Measurements from ENCODE around the gene DGAT2.

The DGAT2 gene

DNA sequence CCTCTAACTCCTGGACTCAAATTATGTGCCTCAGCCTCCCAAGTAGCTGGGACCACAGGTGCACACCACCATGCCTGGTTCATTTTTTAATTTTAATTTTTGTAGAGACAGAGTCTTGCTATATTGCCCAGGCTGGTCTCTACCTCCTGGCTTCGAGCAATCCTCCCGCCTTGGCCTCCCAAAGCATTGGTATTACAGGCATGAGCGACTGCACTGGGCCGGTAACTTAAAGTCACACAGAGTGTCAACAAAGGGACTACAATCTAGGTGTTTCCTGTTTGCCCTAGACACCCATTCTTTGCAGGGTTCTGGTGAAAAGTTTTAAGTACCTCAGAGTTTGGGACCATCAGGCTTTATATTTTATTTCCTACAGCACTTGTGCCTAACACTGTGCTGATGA lies 54.8 kb downstream of the DGAT2 start:
- H3K4me2 ChIP-seq (ENCODE audit: low read length), result no peak overlapping the region
- H4K8ac ChIP-seq (ENCODE audit: low read depth, low read length), result no peak overlapping the region
- no peak overlapping the region for H2AK5ac ChIP-seq (ENCODE audit: low read length)
- H3K27ac ChIP-seq (ENCODE audit: low read depth, low read length), result no peak overlapping the region
- H3K79me2 ChIP-seq (ENCODE audit: control insufficient read depth, insufficient read depth, low read length, poor library complexity), result no peaks in the 10 kb centered on the region
- no peak overlapping the region for H4K12ac ChIP-seq (ENCODE audit: low read depth, low read length)
- no peak overlapping the region for H2AFZ ChIP-seq (ENCODE audit: insufficient read depth, low read length, poor library complexity)
- no peaks in the 10 kb centered on the region for H3K9me3 ChIP-seq (ENCODE audit: insufficient read depth, low read depth, low read length)
- no peak overlapping the region for H3K18ac ChIP-seq (ENCODE audit: low read length)
- no peak overlapping the region for H3K4me3 ChIP-seq (ENCODE audit: low read depth, low read length)
- H3K14ac ChIP-seq (ENCODE audit: low read length), result no peak overlapping the region
- H4K91ac ChIP-seq (ENCODE audit: low read depth, low read length), result no peak overlapping the region
- H3K9ac ChIP-seq (ENCODE audit: low read length), result no peak overlapping the region
- H2BK12ac ChIP-seq (ENCODE audit: low read length), result no peak overlapping the region
- H2BK120ac ChIP-seq (ENCODE audit: insufficient read depth, low read length, poor library complexity), result no peak overlapping the region
- no peak overlapping the region for H2BK5ac ChIP-seq (ENCODE audit: low read depth, low read length, poor library complexity)
- no peak for DNase-seq
- peaks cover 0 to 1% of the 10 kb centered on the region in 2 experiments for H3K36me3 ChIP-seq (ENCODE audit: control insufficient read depth in 1 of 2, insufficient read depth in 2 of 2, low read length in 2 of 2)
- WGBS (ENCODE audit: extremely low coverage, insufficient coverage, insufficient read length), result no CpG with 5 or more reads among the region's 4 CpGs
- H3K79me1 ChIP-seq (ENCODE audit: low read length), result no peaks in the 10 kb centered on the region
- H3K27me3 ChIP-seq (ENCODE audit: insufficient read depth, low read length), result no peaks in the 10 kb centered on the region
- peaks cover 0 to 2% of the 10 kb centered on the region in 2 experiments for H3K4me1 ChIP-seq (ENCODE audit: control insufficient read depth in 1 of 2, insufficient read depth in 2 of 2, low read length in 2 of 2)
- no peak overlapping the region for H3K23ac ChIP-seq (ENCODE audit: low read length)
- no peak overlapping the region for H3K4ac ChIP-seq (ENCODE audit: low read depth, low read length)

DNA sequence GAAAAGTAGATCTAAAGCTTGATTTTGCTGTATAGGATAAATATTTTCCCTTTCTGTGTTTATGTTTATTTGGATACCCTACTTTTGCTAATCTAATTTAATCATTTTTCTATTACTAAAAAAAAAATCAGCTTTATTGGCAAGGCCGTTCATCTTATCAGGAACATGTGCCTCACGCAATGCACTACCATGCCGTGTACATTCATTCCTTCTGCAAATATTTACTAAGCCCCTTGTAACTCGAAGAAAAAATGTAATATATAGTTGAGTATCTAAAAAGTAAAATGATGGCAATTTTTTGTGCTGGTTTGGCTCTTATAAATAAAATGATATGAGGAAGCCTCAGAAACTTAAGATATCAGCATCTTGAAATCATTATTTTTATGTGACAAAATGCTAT lies 55.4 kb downstream of the DGAT2 start:
- no peak overlapping the region for H2BK120ac ChIP-seq (ENCODE audit: insufficient read depth, low read length, poor library complexity)
- no CpG with 5 or more reads among the region's 4 CpGs for WGBS (ENCODE audit: extremely low coverage, insufficient coverage, insufficient read length)
- no peak overlapping the region for H4K91ac ChIP-seq (ENCODE audit: low read depth, low read length)

DNA sequence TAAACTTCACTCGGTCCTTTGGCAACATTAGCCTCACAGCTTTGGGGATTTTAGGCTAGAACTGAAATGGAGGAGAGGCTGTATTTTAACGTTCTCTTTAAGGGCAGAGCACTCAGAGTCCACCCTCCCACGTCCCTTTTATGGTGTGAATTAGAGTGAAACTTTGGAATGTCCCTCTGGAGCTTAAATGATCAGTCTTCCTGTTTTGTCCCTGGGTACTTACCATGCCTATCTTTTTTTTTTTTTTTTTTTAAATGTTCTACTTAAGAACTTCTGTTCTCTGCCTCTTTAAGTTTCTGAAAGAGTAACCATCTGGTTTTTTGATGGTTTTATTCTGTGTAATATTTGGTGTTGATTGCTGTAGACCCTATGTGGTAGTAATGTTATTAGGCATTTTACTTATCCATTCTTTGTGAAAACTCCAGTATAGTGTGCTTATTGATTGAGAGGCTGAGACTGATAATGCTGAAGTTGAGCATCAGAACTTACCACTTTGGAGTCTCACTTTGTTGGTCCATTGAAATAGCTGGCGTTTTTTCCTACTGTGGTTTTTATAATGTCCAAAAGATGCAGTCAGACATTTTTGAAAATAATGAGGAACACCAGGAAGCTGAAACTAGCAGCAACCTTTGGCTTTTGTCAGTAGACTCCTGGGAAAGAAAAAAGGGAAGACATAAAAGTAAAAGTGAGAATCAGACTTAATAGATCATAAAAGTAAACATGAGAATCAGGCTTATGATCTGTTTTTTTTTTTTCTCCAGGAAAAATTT lies 58.1 kb downstream of the DGAT2 start:
- no peak overlapping the region for H3K9ac ChIP-seq (ENCODE audit: low read length)
- peak in 1 of 2 donors; percentile 28 for DNase-seq
- H3K27me3 ChIP-seq (ENCODE audit: insufficient read depth, low read length), result no peaks in the 10 kb centered on the region
- no peaks in the 10 kb centered on the region for H3K79me1 ChIP-seq (ENCODE audit: low read length)
- H3K36me3 ChIP-seq (ENCODE audit: control insufficient read depth in 1 of 2, insufficient read depth in 2 of 2, low read length in 2 of 2), result peaks cover 0 to 1% of the 10 kb centered on the region in 2 experiments
- H3K4me3 ChIP-seq (ENCODE audit: low read depth, low read length), result no peak overlapping the region
- H3K4me1 ChIP-seq (ENCODE audit: control insufficient read depth in 1 of 2, insufficient read depth in 2 of 2, low read length in 2 of 2), result peaks cover 0 to 2% of the 10 kb centered on the region in 2 experiments
- no CpG with 5 or more reads among the region's 4 CpGs for WGBS (ENCODE audit: extremely low coverage, insufficient coverage, insufficient read length)
- no peak overlapping the region for H2AK5ac ChIP-seq (ENCODE audit: low read length)
- H3K4ac ChIP-seq (ENCODE audit: low read depth, low read length), result no peak overlapping the region
- H3K79me2 ChIP-seq (ENCODE audit: control insufficient read depth, insufficient read depth, low read length, poor library complexity), result no peaks in the 10 kb centered on the region
- H2BK5ac ChIP-seq (ENCODE audit: low read depth, low read length, poor library complexity), result no peak overlapping the region
- H3K9me3 ChIP-seq (ENCODE audit: insufficient read depth, low read depth, low read length), result no peaks in the 10 kb centered on the region
- H3K23ac ChIP-seq (ENCODE audit: low read length), result no peak overlapping the region
- no peak overlapping the region for H4K12ac ChIP-seq (ENCODE audit: low read depth, low read length)
- H3K14ac ChIP-seq (ENCODE audit: low read length), result no peak overlapping the region
- no peak overlapping the region for H2BK12ac ChIP-seq (ENCODE audit: low read length)
- H2BK120ac ChIP-seq (ENCODE audit: insufficient read depth, low read length, poor library complexity), result no peak overlapping the region
- H3K18ac ChIP-seq (ENCODE audit: low read length), result no peak overlapping the region
- H3K4me2 ChIP-seq (ENCODE audit: low read length), result no peak overlapping the region
- H4K91ac ChIP-seq (ENCODE audit: low read depth, low read length), result no peak overlapping the region
- H3K27ac ChIP-seq (ENCODE audit: low read depth, low read length), result no peak overlapping the region
- H2AFZ ChIP-seq (ENCODE audit: insufficient read depth, low read length, poor library complexity), result no peak overlapping the region
- no peak overlapping the region for H4K8ac ChIP-seq (ENCODE audit: low read depth, low read length)

More for the DNA sequence above, 55.4 kb downstream of the DGAT2 start:
- H4K12ac ChIP-seq (ENCODE audit: low read depth, low read length), result no peak overlapping the region
- H3K14ac ChIP-seq (ENCODE audit: low read length), result no peak overlapping the region
- no peaks in the 10 kb centered on the region for H3K27me3 ChIP-seq (ENCODE audit: insufficient read depth, low read length)
- H3K23ac ChIP-seq (ENCODE audit: low read length), result no peak overlapping the region
- H3K4me3 ChIP-seq (ENCODE audit: low read depth, low read length), result no peak overlapping the region
- H3K4ac ChIP-seq (ENCODE audit: low read depth, low read length), result no peak overlapping the region
- no peaks in the 10 kb centered on the region for H3K9me3 ChIP-seq (ENCODE audit: insufficient read depth, low read depth, low read length)
- no peak overlapping the region for H2BK12ac ChIP-seq (ENCODE audit: low read length)
- no peak overlapping the region for H3K9ac ChIP-seq (ENCODE audit: low read length)
- H4K8ac ChIP-seq (ENCODE audit: low read depth, low read length), result no peak overlapping the region
- H3K79me1 ChIP-seq (ENCODE audit: low read length), result no peaks in the 10 kb centered on the region
- peaks cover 0 to 1% of the 10 kb centered on the region in 2 experiments for H3K36me3 ChIP-seq (ENCODE audit: control insufficient read depth in 1 of 2, insufficient read depth in 2 of 2, low read length in 2 of 2)
- H2BK5ac ChIP-seq (ENCODE audit: low read depth, low read length, poor library complexity), result no peak overlapping the region
- no peak overlapping the region for H3K4me2 ChIP-seq (ENCODE audit: low read length)
- H3K27ac ChIP-seq (ENCODE audit: low read depth, low read length), result no peak overlapping the region
- H3K18ac ChIP-seq (ENCODE audit: low read length), result no peak overlapping the region
- peaks cover 0 to 2% of the 10 kb centered on the region in 2 experiments for H3K4me1 ChIP-seq (ENCODE audit: control insufficient read depth in 1 of 2, insufficient read depth in 2 of 2, low read length in 2 of 2)
- DNase-seq, result no peak
- H2AFZ ChIP-seq (ENCODE audit: insufficient read depth, low read length, poor library complexity), result no peak overlapping the region
- H2AK5ac ChIP-seq (ENCODE audit: low read length), result no peak overlapping the region
- no peaks in the 10 kb centered on the region for H3K79me2 ChIP-seq (ENCODE audit: control insufficient read depth, insufficient read depth, low read length, poor library complexity)

DNA sequence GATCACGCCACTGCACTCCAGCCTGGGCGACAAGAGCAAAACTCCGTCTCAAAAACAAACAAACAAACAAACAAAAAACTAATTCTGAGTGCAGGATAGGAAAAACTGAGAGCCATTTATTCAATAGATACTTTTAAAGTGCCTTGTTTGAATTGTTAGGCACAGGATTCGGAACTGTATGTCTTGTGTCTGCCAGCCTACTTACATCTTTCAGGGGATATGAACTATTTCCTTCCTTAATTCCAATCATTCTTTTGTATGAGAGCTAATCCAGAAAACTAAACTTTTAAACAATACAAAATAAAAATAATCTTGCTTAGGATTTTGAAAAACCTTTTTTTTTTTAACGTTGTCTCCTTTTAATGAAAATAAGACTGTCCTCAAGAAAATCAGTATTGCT lies 59.0 kb downstream of the DGAT2 start:
- Histone ChIP-seq H3K23ac (ENCODE audit: low read length) (no peak overlapping the region), H4K91ac (ENCODE audit: low read depth, low read length) (no peak overlapping the region), H2BK120ac (ENCODE audit: insufficient read depth, low read length, poor library complexity) (no peak overlapping the region), H3K4me3 (ENCODE audit: low read depth, low read length) (no peak overlapping the region), H2AK5ac (ENCODE audit: low read length) (no peak overlapping the region), H2AFZ (ENCODE audit: insufficient read depth, low read length, poor library complexity) (no peak overlapping the region), H2BK12ac (ENCODE audit: low read length) (no peak overlapping the region), H3K79me1 (ENCODE audit: low read length) (no peaks in the 10 kb centered on the region), H4K12ac (ENCODE audit: low read depth, low read length) (no peak overlapping the region), H3K18ac (ENCODE audit: low read length) (no peak overlapping the region), H3K36me3 (ENCODE audit: control insufficient read depth in 1 of 2, insufficient read depth in 2 of 2, low read length in 2 of 2) (peaks cover 0 to 1% of the 10 kb centered on the region in 2 experiments), H3K27me3 (ENCODE audit: insufficient read depth, low read length) (no peaks in the 10 kb centered on the region), H3K14ac (ENCODE audit: low read length) (no peak overlapping the region), H3K9me3 (ENCODE audit: insufficient read depth, low read depth, low read length) (no peaks in the 10 kb centered on the region), H3K4me2 (ENCODE audit: low read length) (no peak overlapping the region), H3K9ac (ENCODE audit: low read length) (no peak overlapping the region), H3K4me1 (ENCODE audit: control insufficient read depth in 1 of 2, insufficient read depth in 2 of 2, low read length in 2 of 2) (peaks cover 0 to 2% of the 10 kb centered on the region in 2 experiments), H3K4ac (ENCODE audit: low read depth, low read length) (no peak overlapping the region), H3K27ac (ENCODE audit: low read depth, low read length) (no peak overlapping the region), H3K79me2 (ENCODE audit: control insufficient read depth, insufficient read depth, low read length, poor library complexity) (no peaks in the 10 kb centered on the region), H4K8ac (ENCODE audit: low read depth, low read length) (no peak overlapping the region), H2BK5ac (ENCODE audit: low read depth, low read length, poor library complexity) (no peak overlapping the region)
- no peak for DNase-seq
- WGBS (ENCODE audit: extremely low coverage, insufficient coverage, insufficient read length), result no CpG with 5 or more reads among the region's 5 CpGs
